Stimulated activated CD8-positive, alpha-beta memory T cell treated with anti-CD3 and anti-CD28 coated beads, Interleukin-2, amount 100 ng/mL, for 1 hour (primary cell): Measurements from ENCODE around the gene SIAH3.
"Not testable (repeated sequence)": the region's sequence is repeated elsewhere in the genome, so short reads cannot be mapped to it uniquely, and the experiment has no call there.

Source experiments
- DNase-seq, 2 donors: peaks; one replicate each; pipeline ENCODE4 v3.0.0-alpha.2; 2020; ENCODE audit warnings: low read depth in 2 of 2

SIAH3 gene, protein sequence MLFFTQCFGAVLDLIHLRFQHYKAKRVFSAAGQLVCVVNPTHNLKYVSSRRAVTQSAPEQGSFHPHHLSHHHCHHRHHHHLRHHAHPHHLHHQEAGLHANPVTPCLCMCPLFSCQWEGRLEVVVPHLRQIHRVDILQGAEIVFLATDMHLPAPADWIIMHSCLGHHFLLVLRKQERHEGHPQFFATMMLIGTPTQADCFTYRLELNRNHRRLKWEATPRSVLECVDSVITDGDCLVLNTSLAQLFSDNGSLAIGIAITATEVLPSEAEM

DNA sequence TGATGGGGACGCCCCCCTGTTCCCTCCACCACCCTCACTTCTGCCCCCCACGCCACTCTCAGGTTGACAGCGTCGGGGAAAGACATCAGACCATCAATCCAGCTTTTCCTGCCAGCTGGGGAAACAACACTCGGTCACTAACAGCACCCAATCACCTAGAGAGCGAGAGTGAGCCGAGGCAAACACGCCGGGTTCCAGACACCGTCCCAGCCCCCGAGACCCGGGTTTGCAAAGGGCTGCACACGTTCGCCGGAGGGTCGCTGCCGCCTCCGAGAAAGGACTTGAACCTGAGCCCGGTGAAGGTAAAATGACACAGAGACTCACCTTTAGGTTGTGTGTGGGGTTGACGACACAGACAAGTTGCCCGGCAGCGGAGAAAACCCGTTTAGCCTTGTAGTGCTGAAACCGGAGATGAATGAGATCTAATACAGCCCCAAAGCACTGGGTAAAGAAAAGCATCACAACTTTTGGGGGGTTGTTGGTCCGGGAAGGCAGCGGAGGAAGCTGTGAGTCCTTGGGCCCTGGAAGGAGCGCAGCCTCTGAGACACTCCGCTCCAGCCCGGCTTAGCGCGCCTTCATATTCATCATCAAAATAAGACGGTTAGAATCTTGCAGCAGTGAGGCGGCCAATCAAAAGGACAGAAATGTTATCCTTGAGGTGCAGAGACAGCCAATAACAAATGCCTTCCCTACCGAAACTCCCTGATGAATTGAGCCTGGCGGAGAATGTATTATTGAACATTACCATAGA is at the start of gene SIAH3:
Gene SIAH3, minus strand, starts transcription at position 583 of the 751 bp plus-strand sequence. Its CDS starts 124 bp downstream, at position 459.
- DNase-seq = no peak

DNA sequence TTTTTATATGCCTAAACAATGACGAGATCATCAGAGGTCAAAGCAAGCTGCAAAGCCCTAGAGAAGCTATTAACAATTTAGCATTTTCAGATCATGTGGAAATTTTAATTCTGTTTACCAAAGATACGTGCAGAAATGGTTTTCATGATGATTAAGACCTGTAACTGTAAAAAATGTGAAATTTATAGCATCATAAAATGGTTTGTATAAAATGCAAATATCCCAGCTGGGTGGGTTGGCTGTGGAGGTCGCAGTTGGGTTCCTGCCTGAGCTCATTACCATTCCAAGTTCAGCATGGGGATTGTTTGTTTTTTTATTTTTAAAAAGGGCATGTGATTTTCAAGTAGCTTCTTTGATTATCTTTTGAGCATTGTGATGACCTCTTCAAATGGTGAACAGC is 47.9 kb upstream of the SIAH3 start:
- DNase-seq = no peak

DNA sequence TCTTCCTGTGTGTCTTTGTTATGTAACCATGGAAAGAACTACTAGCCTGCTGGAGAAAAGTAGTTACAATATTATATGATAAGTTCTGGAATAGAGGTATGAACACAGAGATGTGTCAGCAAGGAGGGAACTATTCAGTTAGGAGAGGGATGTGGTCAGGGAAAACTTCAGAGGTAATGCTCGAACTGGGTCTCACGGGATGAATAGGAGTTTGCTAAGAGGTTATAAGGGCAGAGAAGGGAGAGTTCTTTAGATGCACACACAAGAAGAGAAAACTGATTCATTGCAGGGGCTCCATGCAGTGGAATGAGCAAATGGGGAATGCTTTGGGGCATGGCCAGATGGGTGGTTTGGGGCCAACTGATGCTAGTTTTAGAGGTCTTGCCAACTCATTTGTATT is 46.0 kb upstream of the SIAH3 start:
- DNase-seq = no peak

DNA sequence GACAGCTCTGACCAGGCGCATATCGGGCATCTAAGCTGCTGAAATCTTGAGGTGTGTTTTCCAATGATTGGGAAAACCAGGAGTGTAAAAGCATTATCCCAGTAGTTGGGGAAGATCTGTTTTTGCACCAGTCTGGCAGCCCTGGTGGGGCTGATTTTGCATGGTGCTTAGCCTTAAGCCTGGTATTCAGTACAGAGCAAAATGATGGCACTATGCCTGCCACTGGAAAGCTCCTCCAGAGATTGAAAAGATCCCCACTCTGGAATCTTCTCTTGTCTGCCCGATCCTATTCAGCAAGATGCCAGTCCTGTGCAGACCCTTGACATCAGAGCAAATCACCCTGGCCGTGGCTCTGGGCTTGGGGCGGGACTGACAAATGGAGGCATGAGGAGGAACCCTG is 44.7 kb upstream of the SIAH3 start:
- no peak for DNase-seq

DNA sequence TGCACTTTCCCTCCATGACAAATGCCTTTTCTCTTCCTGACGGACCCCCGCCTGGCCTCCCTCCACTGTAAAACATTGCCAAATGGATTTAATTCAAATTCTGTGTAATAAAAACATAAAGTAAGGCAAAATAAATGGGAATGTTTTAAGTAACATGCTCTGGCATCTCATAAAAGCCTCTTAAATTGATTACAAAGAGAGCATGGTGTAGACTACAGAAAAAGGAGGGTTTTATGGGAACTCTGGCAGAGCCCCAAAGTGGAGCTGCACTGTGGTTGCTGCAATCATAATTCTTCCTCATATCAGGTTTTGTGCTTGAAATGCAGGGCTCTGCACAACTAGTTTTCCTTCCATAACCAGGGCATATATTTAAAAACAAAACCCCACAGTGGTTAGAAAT is 44.3 kb upstream of the SIAH3 start:
- DNase-seq = no peak

DNA sequence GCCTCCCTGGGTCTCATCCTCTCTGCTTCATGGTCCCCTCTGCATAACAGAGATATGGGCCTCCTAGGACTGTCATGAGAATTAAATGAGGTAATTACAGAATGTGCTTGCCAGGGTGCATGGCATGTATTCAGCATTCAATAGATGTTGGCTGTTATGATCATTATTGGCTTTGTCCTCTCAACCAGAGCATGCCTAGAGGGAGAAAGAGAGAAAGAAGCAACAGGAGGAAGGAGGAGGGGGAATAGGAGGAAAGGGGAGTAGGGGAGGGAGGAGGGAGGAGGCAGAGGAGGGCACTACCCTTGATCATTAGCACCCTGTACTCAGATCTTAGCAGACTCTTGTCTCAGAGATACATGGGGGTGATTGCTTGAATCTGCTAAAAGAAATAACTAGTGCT is 41.0 kb upstream of the SIAH3 start:
- DNase-seq = no peak

DNA sequence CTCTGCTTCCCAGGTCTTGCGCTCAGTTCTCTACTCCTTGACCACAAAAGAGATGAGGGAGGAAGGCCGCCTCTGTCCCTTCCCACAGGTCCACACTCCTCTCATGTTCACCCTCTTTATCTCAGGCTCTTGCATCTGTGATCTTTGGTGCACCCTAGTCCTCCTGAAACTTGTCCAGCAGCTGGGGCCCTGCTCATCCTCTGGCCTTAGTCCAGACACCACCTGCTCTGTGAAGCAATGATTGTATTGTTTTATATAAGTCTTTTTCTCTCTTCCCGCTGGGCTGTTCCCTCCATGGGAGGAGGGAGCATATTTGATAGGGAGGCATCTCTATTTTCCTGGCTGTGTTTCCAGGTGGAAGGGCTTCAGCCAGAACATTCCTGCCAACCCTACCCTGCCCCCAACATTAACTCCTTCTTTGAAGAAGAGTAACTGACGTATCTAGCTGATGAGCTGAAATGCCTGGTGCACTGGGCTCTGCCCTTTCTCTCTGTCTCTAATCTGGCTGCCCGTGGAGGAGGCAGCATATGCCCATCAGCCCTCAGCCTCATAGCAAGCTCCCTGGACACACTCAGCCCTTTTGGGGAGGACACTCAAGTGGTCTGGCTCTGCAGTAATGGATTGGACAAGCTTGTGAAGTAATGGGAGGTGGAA is 38.2 kb upstream of the SIAH3 start:
- DNase-seq = no peak

DNA sequence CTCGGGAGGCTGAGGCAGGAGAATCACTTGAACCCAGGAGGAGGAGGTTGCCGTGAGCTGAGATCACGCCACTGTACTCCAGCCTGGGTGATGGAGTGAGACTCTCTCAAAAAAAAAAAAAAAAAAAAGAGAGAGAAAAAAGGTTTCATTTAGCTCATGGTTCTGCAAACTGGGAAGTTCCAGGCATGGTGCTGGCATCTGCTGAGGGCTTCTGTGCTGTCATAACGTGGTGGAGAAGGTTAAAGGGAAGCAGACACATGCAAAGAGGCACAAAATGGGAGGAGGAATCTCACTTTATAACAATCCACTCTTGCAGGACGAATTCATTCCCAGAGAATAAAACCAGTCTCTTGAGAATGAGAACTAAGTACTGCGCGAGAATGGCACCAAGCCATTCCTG is 34.9 kb upstream of the SIAH3 start:
- DNase-seq = no peak

DNA sequence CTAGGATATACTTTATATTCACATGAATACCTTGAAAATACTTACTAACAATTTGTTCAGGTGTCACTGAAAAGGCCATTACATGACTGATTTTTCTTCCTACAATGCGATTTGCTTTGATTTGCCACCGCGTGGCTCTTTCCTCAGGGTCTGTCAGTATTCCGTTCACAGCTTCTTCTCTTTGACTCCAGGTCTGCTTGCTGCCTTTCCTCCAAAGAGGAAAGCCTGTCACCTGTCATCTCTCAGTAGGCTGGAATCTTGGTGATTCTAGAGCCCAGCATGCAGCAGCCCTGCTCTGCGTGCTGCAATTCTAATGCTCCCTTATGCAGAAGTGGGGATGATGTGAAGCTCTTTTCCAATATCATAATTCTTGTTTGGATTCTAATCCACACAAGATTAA is 33.6 kb upstream of the SIAH3 start:
- no peak for DNase-seq

DNA sequence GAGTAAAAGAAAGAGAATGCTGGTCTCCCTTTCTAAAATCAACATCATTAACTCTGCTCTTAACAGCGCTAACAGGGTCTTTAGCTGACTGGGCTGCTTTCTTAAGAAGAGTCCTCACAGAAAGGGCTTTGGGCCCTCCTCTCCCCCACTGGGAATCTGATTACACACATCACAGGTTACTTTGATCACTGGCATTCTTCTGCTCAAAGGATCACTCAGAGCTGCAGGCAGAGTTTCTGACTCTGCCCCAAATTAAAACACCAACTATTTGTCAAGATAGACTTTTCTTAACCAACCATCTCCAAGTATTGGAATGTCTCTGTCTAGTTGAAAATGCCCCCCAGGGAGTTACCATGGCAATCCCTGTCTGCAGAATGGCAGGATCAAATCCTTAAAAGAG is 31.1 kb upstream of the SIAH3 start:
- no peak for DNase-seq

DNA sequence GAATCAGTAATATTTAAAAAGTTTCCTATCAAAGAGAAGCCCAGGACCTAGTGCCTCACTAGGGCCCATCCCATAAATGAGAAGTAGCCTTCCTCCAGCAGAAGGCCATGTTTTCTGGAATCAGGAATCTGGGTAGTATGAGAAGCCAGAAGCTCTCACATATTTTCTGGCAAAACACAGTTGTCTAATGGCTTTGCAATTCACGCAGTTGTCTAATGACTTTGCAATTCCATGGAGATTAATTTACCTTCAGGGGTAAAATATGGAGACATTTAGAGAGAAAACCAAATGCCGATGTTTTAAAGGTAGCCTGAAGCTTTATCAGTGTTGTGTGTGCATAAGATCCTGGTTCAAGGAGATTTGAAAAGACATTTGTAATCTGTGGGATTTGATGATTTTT is 29.8 kb upstream of the SIAH3 start:
- no peak for DNase-seq

DNA sequence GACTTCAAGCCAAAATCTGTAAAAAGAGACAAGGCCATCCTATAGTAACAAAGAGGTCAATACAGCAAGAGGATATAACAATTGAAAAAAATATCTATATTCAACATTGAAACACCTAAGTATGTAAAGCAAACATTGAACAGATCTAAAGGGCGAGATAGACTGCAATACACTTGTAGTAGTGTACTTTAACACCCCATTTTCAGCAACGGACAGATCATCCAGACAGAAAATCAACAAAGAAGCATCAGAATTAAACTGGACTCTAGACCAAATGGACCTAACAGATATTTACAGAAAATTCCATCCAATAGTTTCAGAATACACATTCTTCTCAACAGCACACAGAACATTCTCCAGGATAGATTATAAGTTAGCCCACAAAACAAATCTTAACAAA is 28.7 kb upstream of the SIAH3 start:
- DNase-seq = no peak

DNA sequence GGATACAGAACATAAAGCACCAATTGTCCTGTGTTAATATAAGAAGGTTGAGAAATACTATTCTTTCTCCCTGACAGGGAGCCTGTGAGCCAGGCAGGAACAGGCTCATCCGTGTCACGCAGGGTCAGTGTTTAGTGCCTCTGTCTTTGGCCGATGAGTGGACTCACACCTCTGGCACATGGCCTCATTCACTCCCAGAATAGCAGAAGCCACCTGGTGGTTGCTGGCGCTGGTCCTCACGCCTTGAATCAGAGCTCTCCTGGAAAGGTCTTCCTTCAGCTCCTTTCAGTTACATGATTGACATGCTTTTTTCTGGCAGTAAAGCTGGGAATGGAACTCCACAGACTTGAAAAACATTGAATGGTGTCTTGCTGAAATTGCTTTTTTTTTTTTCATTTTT is 28.1 kb upstream of the SIAH3 start:
- no peak for DNase-seq

DNA sequence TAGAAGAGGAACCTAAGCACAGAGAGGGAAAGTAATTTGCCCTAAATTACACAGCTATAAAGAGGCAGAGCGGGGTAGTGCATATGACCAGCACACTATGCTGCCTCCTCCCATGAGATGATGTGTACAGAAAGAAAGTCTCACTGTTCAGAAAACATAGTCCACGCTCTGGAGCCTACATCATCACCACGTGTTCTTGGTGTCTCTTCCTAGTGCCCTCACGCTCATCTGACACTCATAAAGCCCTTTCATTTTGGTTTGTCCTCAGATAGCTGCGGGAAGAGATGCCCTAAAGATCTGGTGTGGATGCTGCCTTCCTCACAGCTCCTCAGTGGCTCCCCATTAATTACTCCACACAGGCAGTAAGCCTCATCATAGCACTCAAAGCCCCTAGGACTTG is 27.4 kb upstream of the SIAH3 start:
- DNase-seq = no peak

DNA sequence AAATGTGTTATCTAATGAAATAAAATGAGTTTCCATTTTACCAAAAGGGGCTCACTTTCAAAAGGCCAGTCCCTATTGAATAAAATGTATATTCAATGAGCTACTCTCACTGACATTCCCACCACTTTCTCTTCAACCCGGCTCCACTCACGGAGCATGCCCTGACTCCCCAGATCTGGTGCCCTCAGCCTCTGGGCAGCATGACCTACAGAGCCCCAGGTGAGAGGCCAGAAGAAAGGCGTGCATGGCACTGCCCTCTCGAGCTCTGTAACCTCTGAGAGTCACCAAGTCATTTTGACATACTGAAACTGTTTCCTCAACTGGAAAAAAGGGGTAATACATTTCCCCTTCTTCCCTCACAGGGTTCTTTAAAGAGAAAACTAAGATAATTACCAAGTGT is 25.2 kb upstream of the SIAH3 start:
- DNase-seq = no peak

DNA sequence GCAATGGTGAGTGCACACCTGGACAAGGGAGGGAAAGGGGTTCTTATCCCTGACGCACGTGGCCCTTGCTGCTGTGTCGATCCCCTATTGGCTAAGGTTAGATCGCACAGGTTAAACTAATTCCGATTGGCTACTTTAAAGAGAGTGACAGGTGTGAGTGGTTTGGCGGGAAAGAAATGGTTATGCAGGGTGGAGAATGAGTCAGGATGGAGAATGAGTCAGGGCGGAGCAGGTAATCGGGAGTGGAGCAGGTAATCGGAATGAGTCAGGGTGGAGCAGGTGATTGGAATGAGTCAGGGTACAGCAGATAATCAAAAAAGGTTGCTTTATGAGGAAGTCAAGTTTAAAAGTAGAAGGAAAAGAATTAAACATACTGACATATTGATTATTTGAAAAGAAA is 24.4 kb upstream of the SIAH3 start:
- no peak for DNase-seq

DNA sequence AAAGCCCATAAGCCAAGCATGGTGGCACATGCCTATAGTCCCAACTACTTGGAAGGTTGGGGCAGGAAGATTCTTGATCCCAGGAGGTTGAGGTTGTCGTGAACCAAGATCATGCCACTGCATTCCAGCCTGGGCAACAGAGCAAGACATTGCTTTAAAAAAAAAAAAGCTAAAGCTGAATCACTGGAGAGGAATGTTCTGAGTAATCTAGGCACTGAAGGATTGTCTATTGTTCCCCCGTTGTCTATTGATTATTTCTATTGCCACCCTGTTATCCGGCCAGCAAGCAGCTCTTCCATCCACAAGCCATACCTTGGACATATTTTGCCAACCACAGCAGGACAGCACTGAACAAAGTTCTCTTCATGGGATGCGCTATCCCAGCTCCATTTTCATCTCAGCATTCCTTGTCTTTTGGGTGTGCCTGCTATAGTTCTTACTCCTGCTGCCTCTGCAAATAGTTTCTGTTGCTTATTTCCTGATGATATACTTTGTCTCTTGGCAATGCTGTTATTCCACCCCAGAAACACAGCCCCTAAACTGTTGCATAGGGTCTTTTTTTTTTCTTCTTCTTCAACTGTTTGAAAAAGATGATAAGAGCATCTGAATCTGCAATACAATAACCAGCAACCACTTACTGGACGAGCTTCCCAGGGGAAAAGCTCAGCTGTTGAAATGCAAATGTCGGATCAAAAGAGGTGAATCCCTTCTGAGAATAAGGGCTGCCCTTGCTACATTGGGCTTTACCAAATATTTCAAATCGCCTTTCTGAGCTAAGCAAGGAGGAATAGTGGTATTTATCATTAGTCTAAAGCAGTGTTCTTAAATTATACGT is 22.2 kb upstream of the SIAH3 start:
- no peak for DNase-seq

DNA sequence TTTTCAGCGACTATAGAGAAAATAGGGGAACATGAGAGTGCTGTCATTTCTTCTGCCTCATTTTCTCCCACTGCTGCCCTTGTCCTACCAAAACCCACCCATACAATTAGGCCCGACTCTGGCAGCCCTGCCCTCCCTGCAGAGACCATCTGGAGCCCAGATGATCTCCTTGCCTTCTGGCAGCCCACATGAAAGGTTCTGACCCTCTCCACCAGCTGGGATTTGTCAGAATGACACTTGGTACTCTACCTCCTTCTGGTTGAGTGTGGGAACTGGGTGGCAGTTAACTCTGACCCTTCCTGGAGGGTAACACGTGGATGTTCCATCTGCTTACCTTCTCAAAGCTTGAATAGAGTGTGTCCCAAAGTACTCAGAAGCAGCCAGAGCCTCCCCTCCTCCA is 21.0 kb upstream of the SIAH3 start:
- DNase-seq = no peak

DNA sequence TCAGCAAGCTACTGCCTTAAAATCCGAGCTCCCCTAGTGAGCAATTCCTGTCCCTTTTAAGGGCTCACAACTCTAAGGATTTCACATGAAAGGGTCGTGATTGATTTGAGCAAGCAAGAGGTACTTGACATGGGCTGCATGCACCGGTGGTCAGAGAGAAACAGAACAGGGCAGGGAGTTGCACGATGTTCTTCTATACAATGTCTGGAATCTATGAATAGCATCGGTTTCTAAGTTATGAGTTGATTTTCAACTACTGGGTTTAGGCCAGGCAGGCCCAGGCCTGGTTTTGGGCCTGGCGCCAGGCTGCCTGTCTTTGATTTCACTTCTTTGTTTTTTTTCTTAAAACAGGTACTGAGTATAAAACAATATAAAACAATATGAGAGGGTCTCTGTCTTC is 19.6 kb upstream of the SIAH3 start:
- not testable (repeated sequence) for DNase-seq

DNA sequence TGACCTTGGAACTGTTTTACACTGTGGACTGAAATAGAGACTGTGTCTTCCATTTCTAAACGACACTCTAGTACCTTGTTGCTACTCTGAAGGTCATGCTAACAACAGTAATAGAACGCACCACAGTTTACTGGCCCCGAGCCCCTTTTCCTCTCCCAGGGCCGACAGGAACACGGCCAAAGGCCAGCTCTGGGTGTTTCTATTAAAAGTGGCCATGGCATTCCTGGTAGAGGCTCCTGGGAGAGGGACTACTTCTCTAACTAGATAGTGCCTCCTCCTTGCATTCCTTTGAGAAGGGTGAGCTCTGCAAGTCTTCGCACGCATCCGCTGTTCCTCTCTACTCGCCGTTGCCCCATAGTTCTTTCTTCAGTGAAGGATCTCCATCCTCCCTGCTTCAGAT is 18.7 kb upstream of the SIAH3 start:
- DNase-seq = no peak

DNA sequence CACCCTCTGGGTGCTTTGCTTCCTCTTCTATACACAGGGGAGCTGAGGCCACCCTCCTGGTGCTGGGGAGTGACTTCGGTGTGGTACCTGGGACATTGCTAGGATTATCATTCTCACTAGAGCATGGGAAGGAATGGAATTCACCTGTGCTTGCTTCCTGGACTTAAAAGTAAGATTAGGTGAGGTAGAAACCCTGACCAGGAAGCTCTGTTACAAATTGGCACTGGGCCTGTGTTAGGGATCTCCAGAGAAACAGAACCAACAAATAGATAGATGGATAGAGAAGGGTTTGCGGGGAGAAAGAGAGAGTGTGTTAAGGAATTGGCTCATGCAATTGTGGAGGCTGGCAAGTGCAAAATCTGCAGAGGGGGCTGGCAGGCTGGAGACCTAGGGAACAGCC is 13.9 kb upstream of the SIAH3 start:
- no peak for DNase-seq
